Sigmoid colon (tissue), 4 donors: ENCODE data around the gene ZNF507.

Experiments used
- POLR2AphosphoS5 ChIP-seq, 4 donors: sonication (generic); formaldehyde crosslinking; IDR thresholded peaks; one replicate each; pipeline ENCODE4 v1.6.1; 2017; ENCODE audit warnings: antibody characterized with exemption in 4 of 4
- TF ChIP-seq, protein P1 (sequence below), 4 experiments: fragments of 450-650 bp in 3 of 4; fragments of 200-600 bp in 1 of 4; IDR thresholded peaks; one replicate each; pipeline ENCODE4 v1.5.1; 2016 to 2019; ENCODE audit warnings: antibody characterized with exemption in 4 of 4, mild to moderate bottlenecking in 3 of 4, moderate library complexity in 2 of 4

DNA sequence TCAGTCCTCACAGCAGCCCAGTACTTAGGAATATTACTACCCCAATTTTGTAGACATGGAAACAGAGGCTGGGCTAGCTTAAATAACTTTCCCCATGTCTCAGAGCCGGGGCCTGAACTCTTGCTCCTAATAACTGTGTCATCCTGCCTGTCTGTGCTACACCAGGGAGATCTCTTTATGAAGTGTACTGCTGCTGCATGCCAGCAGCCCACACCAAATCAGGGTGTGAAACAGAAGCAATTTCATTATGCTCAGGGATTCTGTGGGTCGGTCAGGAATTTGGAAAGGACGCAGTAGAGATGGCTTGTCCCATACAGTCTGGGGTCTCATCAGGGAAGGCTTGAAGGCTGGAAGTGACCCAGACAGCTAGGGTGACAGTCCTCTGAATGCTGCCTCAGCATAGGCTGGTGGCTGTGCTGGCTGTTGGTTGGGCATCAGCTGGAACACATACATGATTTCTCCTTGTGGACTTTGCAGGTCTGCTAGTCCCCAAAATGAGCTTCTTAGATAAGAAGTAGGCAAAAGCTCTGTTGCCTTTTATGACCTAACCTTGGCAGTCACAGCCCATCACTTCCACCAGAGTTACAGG is 22.6 kb downstream of the ZNF507 start:
- TF ChIP-seq, protein P1, sequence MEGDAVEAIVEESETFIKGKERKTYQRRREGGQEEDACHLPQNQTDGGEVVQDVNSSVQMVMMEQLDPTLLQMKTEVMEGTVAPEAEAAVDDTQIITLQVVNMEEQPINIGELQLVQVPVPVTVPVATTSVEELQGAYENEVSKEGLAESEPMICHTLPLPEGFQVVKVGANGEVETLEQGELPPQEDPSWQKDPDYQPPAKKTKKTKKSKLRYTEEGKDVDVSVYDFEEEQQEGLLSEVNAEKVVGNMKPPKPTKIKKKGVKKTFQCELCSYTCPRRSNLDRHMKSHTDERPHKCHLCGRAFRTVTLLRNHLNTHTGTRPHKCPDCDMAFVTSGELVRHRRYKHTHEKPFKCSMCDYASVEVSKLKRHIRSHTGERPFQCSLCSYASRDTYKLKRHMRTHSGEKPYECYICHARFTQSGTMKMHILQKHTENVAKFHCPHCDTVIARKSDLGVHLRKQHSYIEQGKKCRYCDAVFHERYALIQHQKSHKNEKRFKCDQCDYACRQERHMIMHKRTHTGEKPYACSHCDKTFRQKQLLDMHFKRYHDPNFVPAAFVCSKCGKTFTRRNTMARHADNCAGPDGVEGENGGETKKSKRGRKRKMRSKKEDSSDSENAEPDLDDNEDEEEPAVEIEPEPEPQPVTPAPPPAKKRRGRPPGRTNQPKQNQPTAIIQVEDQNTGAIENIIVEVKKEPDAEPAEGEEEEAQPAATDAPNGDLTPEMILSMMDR (IDR thresholded peaks at IDR 0.05): no peak
- no peak for TF ChIP-seq POLR2AphosphoS5 (IDR thresholded peaks at IDR 0.05)
